HepG2 (cell line): Measurements from ENCODE around the gene SCN7A. TPM values are rescaled to one million over a fixed set of nuclear protein-coding genes. Genes with fewer than 3 reads are reported as not detected.

Experiments
- ELF1 ChIP-seq: sonication (generic); formaldehyde crosslinking; IDR thresholded peaks from 2 replicates; pipeline ENCODE4 v1.4.0; 2020; ENCODE audit warnings: missing genetic modification reagents
- HNF4G ChIP-seq, 2 experiments: sonication (generic) in 1 of 2; formaldehyde crosslinking in 1 of 2; IDR thresholded peaks; 2 replicates each; pipeline versions ENCODE4 v1.4.0 to v1.6.1; 2011 to 2020; ENCODE audit warnings: borderline replicate concordance in 2 of 2, low read depth in 2 of 2, mild to moderate bottlenecking in 2 of 2, low read length in 1 of 2, missing genetic modification reagents in 1 of 2, moderate library complexity in 1 of 2
- HNRNPH1 ChIP-seq: fragments of 200-400 bp; formaldehyde crosslinking; optimal IDR thresholded peaks from 2 replicates; pipeline ENCODE3; 2017; ENCODE audit warnings: mild to moderate bottlenecking, low read depth, low read length
- RARG ChIP-seq: sonication (generic); formaldehyde crosslinking; IDR thresholded peaks from 2 replicates; pipeline ENCODE4 v1.4.0; 2020; ENCODE audit warnings: low read depth, mild to moderate bottlenecking, missing genetic modification reagents
- RFX5 ChIP-seq: IDR thresholded peaks from 2 replicates; pipeline ENCODE4 v1.6.1; 2011; ENCODE audit warnings: low read depth, low read length, improper control_type of control experiment
- SMAD1 ChIP-seq: sonication (generic); formaldehyde crosslinking; IDR thresholded peaks from 2 replicates; pipeline ENCODE4 v1.4.0; 2020; ENCODE audit warnings: missing genetic modification reagents, low read depth, mild to moderate bottlenecking, borderline replicate concordance
- ZBTB7B ChIP-seq: sonication (generic); formaldehyde crosslinking; IDR thresholded peaks from 2 replicates; pipeline ENCODE4 v1.4.0; 2020; ENCODE audit warnings: missing genetic modification reagents
- ZFYVE20 ChIP-seq: sonication (generic); formaldehyde crosslinking; IDR thresholded peaks from 2 replicates; pipeline ENCODE4 v1.8.0; 2023; ENCODE audit warnings: low read depth, mild to moderate bottlenecking, moderate library complexity, missing genetic modification reagents, borderline replicate concordance
- ZNF549 ChIP-seq: sonication (generic); formaldehyde crosslinking; IDR thresholded peaks from 2 replicates; pipeline ENCODE4 v1.5.0; 2020; ENCODE audit warnings: missing genetic modification reagents
- ZNF563 ChIP-seq: sonication (generic); formaldehyde crosslinking; IDR thresholded peaks from 2 replicates; pipeline ENCODE4 v1.8.0; 2022; ENCODE audit warnings: mild to moderate bottlenecking, moderate library complexity, missing genetic modification reagents
- polyA plus RNA-seq, 8 experiments: library from polyadenylated mRNA; depleted of rRNA in 3 of 8; stranded (reverse) in 7 of 8; unstranded in 1 of 8; fragments of >200 nt; fragmentation: Illumina TruSeq in 4 of 8; extraction: Trizol in 4 of 8; gene quantifications; 2 replicates each; pipeline versions ENCODE4 v1.2.1 to v1.2.3, GENCODE V29; 2011 to 2016; ENCODE audit warnings: low read depth in 4 of 8, missing spikeins in 1 of 8, mixed read lengths in 1 of 8; ENCODE audit not compliant: insufficient read depth in 1 of 8
- total RNA-seq, 5 experiments: library from RNA; depleted of rRNA; stranded (reverse); fragments of >200 nt; fragmentation: Illumina TruSeq; extraction: Trizol; gene quantifications; 2 replicates each; pipeline ENCODE4 v1.2.3, GENCODE V29; 2016; ENCODE audit warnings: low read depth in 1 of 5
- TF ChIP-seq, protein P1 (sequence below): sonication (generic); formaldehyde crosslinking; IDR thresholded peaks from 2 replicates; pipeline ENCODE4 v1.9.0; 2022; ENCODE audit warnings: low read depth, missing genetic modification reagents
- TF ChIP-seq, protein P2 (sequence below): sonication (generic); formaldehyde crosslinking; IDR thresholded peaks from 2 replicates; pipeline ENCODE4 v1.4.0; 2020; ENCODE audit warnings: missing genetic modification reagents, low read depth, mild to moderate bottlenecking, borderline replicate concordance
- TF ChIP-seq, protein P3 (sequence below): sonication (generic); formaldehyde crosslinking; IDR thresholded peaks from 2 replicates; pipeline ENCODE4 v1.5.1; 2020; ENCODE audit warnings: missing genetic modification reagents, mild to moderate bottlenecking, borderline replicate concordance
- TF ChIP-seq, protein P4 (sequence below): sonication (generic); formaldehyde crosslinking; IDR thresholded peaks from 2 replicates; pipeline ENCODE4 v1.9.0; 2021; ENCODE audit warnings: mild to moderate bottlenecking, missing genetic modification reagents
- TF ChIP-seq, protein P5 (sequence below): sonication (generic); formaldehyde crosslinking; conservative IDR thresholded peaks from 2 replicates; pipeline ENCODE4 v1.8.0; 2022; ENCODE audit warnings: mild to moderate bottlenecking, moderate library complexity, missing genetic modification reagents

SCN7A gene
- total and polyA plus RNA-seq, 2 of the 13 experiments (the other 11 are each of a cell fraction or from before 2014, with no cell fraction given) = 0.01 TPM; not detected in 1

DNA sequence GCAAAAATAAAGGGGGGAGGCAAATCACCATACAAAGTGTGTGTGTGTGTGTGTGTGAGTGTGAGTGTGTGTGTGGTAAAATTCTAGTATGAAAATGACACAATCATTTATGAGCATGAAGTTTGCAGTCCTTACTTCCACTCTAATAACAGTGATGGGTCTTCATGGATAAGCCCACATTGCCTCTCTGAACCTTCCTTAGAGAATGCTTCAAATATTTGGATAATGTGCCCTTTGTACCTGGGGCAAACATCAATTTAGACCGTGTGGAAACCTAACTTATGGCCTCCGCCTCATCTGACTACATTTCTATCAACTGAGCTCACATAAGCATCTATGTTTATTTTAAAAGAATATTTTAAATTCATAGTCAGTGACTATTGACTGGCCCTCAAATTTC, 122.0 kb downstream of the SCN7A start (continued):
- TF ChIP-seq SMAD1 (CRISPR knock-in tag) (no peak), HNRNPH1 (no peak), ZBTB7B (peak; percentile 70; the same call in 1 of the 2 replicates), RARG (CRISPR knock-in tag) (no peak), HNF4G (IDR thresholded peaks at IDR 0.05; ENCODE audit: borderline replicate concordance, low read depth, low read length) (peak; percentile 98), HNF4G (CRISPR knock-in tag; IDR thresholded peaks at IDR 0.05; ENCODE audit: borderline replicate concordance, low read depth) (peak; percentile 95), ZNF563 (CRISPR knock-in tag) (no peak), ZNF549 (CRISPR knock-in tag) (no peak; the same call in 1 of the 2 replicates), RFX5 (no peak), ELF1 (no peak), ZFYVE20 (CRISPR knock-in tag) (no peak)
- TF ChIP-seq, protein P1, sequence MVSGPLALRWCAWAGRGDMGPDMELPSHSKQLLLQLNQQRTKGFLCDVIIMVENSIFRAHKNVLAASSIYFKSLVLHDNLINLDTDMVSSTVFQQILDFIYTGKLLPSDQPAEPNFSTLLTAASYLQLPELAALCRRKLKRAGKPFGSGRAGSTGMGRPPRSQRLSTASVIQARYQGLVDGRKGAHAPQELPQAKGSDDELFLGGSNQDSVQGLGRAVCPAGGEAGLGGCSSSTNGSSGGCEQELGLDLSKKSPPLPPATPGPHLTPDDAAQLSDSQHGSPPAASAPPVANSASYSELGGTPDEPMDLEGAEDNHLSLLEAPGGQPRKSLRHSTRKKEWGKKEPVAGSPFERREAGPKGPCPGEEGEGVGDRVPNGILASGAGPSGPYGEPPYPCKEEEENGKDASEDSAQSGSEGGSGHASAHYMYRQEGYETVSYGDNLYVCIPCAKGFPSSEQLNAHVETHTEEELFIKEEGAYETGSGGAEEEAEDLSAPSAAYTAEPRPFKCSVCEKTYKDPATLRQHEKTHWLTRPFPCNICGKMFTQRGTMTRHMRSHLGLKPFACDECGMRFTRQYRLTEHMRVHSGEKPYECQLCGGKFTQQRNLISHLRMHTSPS = no peak
- TF ChIP-seq, protein P2, sequence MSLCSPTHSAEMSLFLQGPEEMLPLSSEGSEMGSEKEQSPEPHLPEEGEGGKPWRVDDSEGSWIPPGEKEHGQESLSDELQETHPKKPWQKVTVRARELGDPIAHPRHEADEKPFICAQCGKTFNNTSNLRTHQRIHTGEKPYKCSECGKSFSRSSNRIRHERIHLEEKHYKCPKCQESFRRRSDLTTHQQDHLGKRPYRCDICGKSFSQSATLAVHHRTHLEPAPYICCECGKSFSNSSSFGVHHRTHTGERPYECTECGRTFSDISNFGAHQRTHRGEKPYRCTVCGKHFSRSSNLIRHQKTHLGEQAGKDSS (CRISPR knock-in tag) = no peak
- TF ChIP-seq, protein P3, sequence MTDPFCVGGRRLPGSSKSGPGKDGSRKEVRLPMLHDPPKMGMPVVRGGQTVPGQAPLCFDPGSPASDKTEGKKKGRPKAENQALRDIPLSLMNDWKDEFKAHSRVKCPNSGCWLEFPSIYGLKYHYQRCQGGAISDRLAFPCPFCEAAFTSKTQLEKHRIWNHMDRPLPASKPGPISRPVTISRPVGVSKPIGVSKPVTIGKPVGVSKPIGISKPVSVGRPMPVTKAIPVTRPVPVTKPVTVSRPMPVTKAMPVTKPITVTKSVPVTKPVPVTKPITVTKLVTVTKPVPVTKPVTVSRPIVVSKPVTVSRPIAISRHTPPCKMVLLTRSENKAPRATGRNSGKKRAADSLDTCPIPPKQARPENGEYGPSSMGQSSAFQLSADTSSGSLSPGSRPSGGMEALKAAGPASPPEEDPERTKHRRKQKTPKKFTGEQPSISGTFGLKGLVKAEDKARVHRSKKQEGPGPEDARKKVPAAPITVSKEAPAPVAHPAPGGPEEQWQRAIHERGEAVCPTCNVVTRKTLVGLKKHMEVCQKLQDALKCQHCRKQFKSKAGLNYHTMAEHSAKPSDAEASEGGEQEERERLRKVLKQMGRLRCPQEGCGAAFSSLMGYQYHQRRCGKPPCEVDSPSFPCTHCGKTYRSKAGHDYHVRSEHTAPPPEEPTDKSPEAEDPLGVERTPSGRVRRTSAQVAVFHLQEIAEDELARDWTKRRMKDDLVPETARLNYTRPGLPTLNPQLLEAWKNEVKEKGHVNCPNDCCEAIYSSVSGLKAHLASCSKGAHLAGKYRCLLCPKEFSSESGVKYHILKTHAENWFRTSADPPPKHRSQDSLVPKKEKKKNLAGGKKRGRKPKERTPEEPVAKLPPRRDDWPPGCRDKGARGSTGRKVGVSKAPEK (CRISPR knock-in tag) = no peak
- TF ChIP-seq, protein P4, sequence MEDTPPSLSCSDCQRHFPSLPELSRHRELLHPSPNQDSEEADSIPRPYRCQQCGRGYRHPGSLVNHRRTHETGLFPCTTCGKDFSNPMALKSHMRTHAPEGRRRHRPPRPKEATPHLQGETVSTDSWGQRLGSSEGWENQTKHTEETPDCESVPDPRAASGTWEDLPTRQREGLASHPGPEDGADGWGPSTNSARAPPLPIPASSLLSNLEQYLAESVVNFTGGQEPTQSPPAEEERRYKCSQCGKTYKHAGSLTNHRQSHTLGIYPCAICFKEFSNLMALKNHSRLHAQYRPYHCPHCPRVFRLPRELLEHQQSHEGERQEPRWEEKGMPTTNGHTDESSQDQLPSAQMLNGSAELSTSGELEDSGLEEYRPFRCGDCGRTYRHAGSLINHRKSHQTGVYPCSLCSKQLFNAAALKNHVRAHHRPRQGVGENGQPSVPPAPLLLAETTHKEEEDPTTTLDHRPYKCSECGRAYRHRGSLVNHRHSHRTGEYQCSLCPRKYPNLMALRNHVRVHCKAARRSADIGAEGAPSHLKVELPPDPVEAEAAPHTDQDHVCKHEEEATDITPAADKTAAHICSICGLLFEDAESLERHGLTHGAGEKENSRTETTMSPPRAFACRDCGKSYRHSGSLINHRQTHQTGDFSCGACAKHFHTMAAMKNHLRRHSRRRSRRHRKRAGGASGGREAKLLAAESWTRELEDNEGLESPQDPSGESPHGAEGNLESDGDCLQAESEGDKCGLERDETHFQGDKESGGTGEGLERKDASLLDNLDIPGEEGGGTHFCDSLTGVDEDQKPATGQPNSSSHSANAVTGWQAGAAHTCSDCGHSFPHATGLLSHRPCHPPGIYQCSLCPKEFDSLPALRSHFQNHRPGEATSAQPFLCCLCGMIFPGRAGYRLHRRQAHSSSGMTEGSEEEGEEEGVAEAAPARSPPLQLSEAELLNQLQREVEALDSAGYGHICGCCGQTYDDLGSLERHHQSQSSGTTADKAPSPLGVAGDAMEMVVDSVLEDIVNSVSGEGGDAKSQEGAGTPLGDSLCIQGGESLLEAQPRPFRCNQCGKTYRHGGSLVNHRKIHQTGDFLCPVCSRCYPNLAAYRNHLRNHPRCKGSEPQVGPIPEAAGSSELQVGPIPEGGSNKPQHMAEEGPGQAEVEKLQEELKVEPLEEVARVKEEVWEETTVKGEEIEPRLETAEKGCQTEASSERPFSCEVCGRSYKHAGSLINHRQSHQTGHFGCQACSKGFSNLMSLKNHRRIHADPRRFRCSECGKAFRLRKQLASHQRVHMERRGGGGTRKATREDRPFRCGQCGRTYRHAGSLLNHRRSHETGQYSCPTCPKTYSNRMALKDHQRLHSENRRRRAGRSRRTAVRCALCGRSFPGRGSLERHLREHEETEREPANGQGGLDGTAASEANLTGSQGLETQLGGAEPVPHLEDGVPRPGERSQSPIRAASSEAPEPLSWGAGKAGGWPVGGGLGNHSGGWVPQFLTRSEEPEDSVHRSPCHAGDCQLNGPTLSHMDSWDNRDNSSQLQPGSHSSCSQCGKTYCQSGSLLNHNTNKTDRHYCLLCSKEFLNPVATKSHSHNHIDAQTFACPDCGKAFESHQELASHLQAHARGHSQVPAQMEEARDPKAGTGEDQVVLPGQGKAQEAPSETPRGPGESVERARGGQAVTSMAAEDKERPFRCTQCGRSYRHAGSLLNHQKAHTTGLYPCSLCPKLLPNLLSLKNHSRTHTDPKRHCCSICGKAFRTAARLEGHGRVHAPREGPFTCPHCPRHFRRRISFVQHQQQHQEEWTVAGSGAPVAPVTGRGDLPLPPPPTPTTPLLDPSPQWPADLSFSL (CRISPR knock-in tag) = peak; percentile 93
- TF ChIP-seq, protein P5, sequence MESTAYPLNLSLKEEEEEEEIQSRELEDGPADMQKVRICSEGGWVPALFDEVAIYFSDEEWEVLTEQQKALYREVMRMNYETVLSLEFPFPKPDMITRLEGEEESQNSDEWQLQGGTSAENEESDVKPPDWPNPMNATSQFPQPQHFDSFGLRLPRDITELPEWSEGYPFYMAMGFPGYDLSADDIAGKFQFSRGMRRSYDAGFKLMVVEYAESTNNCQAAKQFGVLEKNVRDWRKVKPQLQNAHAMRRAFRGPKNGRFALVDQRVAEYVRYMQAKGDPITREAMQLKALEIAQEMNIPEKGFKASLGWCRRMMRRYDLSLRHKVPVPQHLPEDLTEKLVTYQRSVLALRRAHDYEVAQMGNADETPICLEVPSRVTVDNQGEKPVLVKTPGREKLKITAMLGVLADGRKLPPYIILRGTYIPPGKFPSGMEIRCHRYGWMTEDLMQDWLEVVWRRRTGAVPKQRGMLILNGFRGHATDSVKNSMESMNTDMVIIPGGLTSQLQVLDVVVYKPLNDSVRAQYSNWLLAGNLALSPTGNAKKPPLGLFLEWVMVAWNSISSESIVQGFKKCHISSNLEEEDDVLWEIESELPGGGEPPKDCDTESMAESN (CRISPR knock-in tag) = no peak
